HG03354 (cell line): ENCODE data around the gene SYK.

Source experiments
- ATAC-seq: cut with Tn5 transposase; IDR thresholded peaks from one replicate; pipeline ENCODE4 v1.9.1; 2021; ENCODE audit warnings: mild to moderate bottlenecking; ENCODE audit not compliant: unreplicated experiment, poor library complexity, severe bottlenecking

Gene SYK

GRCh38 chr9:90921969-90922368 is 120.3 kb downstream of the SYK start:
- no peak for ATAC-seq

- no peak for ATAC-seq
Observed at GRCh38 chr9:90925581-90926257, 124.1 kb downstream of the SYK start.

- no peak for ATAC-seq
Observed at GRCh38 chr9:90926936-90927335, 125.3 kb downstream of the SYK start.

- no peak for ATAC-seq
Observed at GRCh38 chr9:90927496-90927895, 125.9 kb downstream of the SYK start.

- ATAC-seq, result no peak
Observed at GRCh38 chr9:90929626-90930025, 128.0 kb downstream of the SYK start.

GRCh38 chr9:90933468-90933867 is 131.8 kb downstream of the SYK start:
- ATAC-seq, result no peak

GRCh38 chr9:90939351-90939750 is 137.7 kb downstream of the SYK start:
- no peak for ATAC-seq

- ATAC-seq, result no peak
Observed at GRCh38 chr9:90940280-90940679, 138.7 kb downstream of the SYK start.

GRCh38 chr9:90941661-90942060 is 140.0 kb downstream of the SYK start:
- no peak for ATAC-seq

GRCh38 chr9:90942555-90942954 is 140.9 kb downstream of the SYK start:
- no peak for ATAC-seq

GRCh38 chr9:90943341-90943740 is 141.7 kb downstream of the SYK start:
- ATAC-seq, result no peak

GRCh38 chr9:90945336-90945735 is 143.7 kb downstream of the SYK start:
- ATAC-seq, result no peak

GRCh38 chr9:90946982-90947381 is 145.4 kb downstream of the SYK start:
- no peak for ATAC-seq
